Measurements from ENCODE around the gene CDKAL1. TPM values are rescaled to one million over a fixed set of nuclear protein-coding genes. Genes with fewer than 3 reads are reported as not detected.

Gene CDKAL1
- total and polyA plus RNA-seq, 9 of the 15 experiments (the other 6 are each of a cell fraction or from before 2014, with no cell fraction given) = 11.2 to 36.3 (median 20.1) TPM

DNA sequence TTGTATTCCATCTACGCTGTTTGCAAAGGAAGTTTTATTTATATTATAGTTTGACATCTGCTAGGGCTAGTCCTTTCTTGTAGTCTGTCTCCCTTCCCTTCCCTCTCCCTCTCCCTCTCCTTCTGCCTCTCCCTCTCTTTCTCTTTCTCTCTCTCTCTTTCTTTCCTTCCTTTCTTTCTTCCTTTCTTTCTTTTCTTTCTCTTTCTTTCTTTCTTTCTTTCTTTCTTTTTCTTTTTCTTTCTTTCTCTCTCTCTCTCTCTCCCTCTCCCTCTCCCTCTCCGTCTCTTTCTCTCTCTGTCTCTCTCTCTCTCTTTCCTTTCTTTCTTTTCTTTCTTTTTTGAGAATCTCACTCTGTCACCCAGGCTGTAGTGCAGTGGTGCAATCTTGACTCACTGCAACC is 137.8 kb downstream of the CDKAL1 start (continued):
- TF ChIP-seq, protein P1, sequence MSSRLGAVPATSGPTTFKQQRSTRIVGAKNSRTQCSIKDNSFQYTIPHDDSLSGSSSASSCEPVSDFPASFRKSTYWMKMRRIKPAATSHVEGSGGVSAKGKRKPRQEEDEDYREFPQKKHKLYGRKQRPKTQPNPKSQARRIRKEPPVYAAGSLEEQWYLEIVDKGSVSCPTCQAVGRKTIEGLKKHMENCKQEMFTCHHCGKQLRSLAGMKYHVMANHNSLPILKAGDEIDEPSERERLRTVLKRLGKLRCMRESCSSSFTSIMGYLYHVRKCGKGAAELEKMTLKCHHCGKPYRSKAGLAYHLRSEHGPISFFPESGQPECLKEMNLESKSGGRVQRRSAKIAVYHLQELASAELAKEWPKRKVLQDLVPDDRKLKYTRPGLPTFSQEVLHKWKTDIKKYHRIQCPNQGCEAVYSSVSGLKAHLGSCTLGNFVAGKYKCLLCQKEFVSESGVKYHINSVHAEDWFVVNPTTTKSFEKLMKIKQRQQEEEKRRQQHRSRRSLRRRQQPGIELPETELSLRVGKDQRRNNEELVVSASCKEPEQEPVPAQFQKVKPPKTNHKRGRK (tag; IDR thresholded peaks at IDR 0.05) = peak; percentile 79

- H3K9me3 ChIP-seq (replicated peaks; ENCODE audit: control insufficient read depth, insufficient read depth, low read depth, low read length) = no peaks in the 10 kb centered on the region
- no peak overlapping the region for H3K27ac ChIP-seq (ENCODE audit: extremely low read depth, low read depth, low read length)
- no TSS peak for BruUV-seq (replicated peaks)
- H3K9ac ChIP-seq (ENCODE audit: insufficient read depth in 1 of 2, low read depth in 2 of 2, low read length in 2 of 2) = no peak overlapping the region
- H3K4me1 ChIP-seq (replicated peaks in 1 of 2; ENCODE audit: control insufficient read depth in 2 of 2, insufficient read depth in 2 of 2, low read length in 2 of 2) = peaks cover 0 to 6% of the 10 kb centered on the region in 2 experiments; a peak in 2 of 5 replicates
- no peaks in the 10 kb centered on the region; the same call in 1 of the 2 replicates for H4K20me1 ChIP-seq (replicated peaks; ENCODE audit: control insufficient read depth, insufficient read depth, low read length)
- no peaks in the 10 kb centered on the region for H3K36me3 ChIP-seq (ENCODE audit: control insufficient read depth, insufficient read depth, low read length)
- intact Hi-C loops (cut with micrococcal nuclease) = no loop called here
- ChIA-PET POLR2A (no interaction called here), CTCF (ENCODE audit: low intra/inter-chr PET ratio) (no interaction called here)
- H3K9me1 ChIP-seq (ENCODE audit: control insufficient read depth, insufficient read depth, low read length) = no peaks in the 10 kb centered on the region
- no peak overlapping the region for H3K4me3 ChIP-seq
- no peak overlapping the region for H2AFZ ChIP-seq (ENCODE audit: low read depth, low read length)
- FAIRE-seq (no peak), DNase-seq (ENCODE audit: extremely low read depth in 1 of 4, low spot score in 3 of 4) (no peak), ATAC-seq (no peak)
- in situ Hi-C loops (cut with MboI) = no loop called here
- no peaks in the 10 kb centered on the region for H3K27me3 ChIP-seq (ENCODE audit: control insufficient read depth in 2 of 2, insufficient read depth in 2 of 2, low read length in 2 of 2)
- WGBS (ENCODE audit: insufficient coverage, low coverage, missing lambda C conversion rate) = 99% methylated on average over 4 of the region's 4 CpGs
- H3K79me2 ChIP-seq (ENCODE audit: control insufficient read depth, insufficient read depth, low read length) = no peaks in the 10 kb centered on the region; the same call in 2 of the 3 replicates
- H3K4me2 ChIP-seq (ENCODE audit: insufficient read depth, low read length) = no peak overlapping the region
- TF ChIP-seq CC2D1A (IDR thresholded peaks at IDR 0.05) (peak; percentile 66; the same call in 1 of the 2 replicates), FOSL1 (tag; conservative IDR thresholded peaks at IDR 0.05) (no peak), ZNF354B (CRISPR knock-in tag; IDR thresholded peaks at IDR 0.05) (no peak), POLR2AphosphoS5 (IDR thresholded peaks at IDR 0.05; ENCODE audit: control insufficient read depth, insufficient read depth, low read depth, low read length) (no peak), EHMT2 (IDR thresholded peaks at IDR 0.05) (0 out of 2 replicates have a peak, but pooled peaks have one; percentile 17), SREBF1 (IDR thresholded peaks at IDR 0.05; ENCODE audit: borderline replicate concordance, low read depth, low read length) (no peak), ZBTB33 (CRISPR knock-in tag; IDR thresholded peaks at IDR 0.05) (peak; percentile 71; the same call in 1 of the 2 replicates), STAT6 (CRISPR knock-in tag; IDR thresholded peaks at IDR 0.05) (no peak)
- TF ChIP-seq, protein P2, sequence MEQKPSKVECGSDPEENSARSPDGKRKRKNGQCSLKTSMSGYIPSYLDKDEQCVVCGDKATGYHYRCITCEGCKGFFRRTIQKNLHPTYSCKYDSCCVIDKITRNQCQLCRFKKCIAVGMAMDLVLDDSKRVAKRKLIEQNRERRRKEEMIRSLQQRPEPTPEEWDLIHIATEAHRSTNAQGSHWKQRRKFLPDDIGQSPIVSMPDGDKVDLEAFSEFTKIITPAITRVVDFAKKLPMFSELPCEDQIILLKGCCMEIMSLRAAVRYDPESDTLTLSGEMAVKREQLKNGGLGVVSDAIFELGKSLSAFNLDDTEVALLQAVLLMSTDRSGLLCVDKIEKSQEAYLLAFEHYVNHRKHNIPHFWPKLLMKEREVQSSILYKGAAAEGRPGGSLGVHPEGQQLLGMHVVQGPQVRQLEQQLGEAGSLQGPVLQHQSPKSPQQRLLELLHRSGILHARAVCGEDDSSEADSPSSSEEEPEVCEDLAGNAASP (IDR thresholded peaks at IDR 0.05) = no peak
- TF ChIP-seq, protein P3, sequence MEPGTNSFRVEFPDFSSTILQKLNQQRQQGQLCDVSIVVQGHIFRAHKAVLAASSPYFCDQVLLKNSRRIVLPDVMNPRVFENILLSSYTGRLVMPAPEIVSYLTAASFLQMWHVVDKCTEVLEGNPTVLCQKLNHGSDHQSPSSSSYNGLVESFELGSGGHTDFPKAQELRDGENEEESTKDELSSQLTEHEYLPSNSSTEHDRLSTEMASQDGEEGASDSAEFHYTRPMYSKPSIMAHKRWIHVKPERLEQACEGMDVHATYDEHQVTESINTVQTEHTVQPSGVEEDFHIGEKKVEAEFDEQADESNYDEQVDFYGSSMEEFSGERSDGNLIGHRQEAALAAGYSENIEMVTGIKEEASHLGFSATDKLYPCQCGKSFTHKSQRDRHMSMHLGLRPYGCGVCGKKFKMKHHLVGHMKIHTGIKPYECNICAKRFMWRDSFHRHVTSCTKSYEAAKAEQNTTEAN (CRISPR knock-in tag; IDR thresholded peaks at IDR 0.05) = no peak
Measured at GRCh38 chr6:20673458-20673857, 139.2 kb downstream of the CDKAL1 start.

All from K562 (cell line).